Kidney (tissue), 14 donors: Measurements from ENCODE around the gene ZSWIM4. TPM values are rescaled to one million over a fixed set of nuclear protein-coding genes. Genes with fewer than 3 reads are reported as not detected.

Experiments used
- DNase-seq, 5 donors: peaks; one replicate each; pipeline ENCODE4 v3.0.0-alpha.2; 2013 to 2020
- FAIRE-seq: peaks from 2 replicates; lab custom pipeline; 2012; peaks lifted over from hg19 to GRCh38; lab: Jason Lieb, UNC
- H3K27ac ChIP-seq, 2 donors: one replicate each; pipeline ENCODE4 v1.7.0; 2013; ENCODE audit warnings: low read depth in 2 of 2, low read length in 2 of 2, inconsistent platforms in 1 of 2
- H3K27me3 ChIP-seq: one replicate; pipeline ENCODE4 v1.7.1; 2013; ENCODE audit warnings: low read length, inconsistent platforms; ENCODE audit not compliant: control insufficient read depth, insufficient read depth
- H3K36me3 ChIP-seq, 3 donors: one replicate each; pipeline versions ENCODE4 v1.7.0 to v1.7.1; 2013; ENCODE audit warnings: low read length in 3 of 3, control low read depth in 1 of 3, inconsistent platforms in 1 of 3; ENCODE audit not compliant: insufficient read depth in 3 of 3, control insufficient read depth in 2 of 3
- H3K4me1 ChIP-seq, 3 donors: one replicate each; pipeline versions ENCODE4 v1.7.0 to v1.7.1; 2013; ENCODE audit warnings: low read length in 3 of 3, inconsistent platforms in 1 of 3, low read depth in 1 of 3; ENCODE audit not compliant: control insufficient read depth in 2 of 3, insufficient read depth in 2 of 3
- H3K4me3 ChIP-seq, 3 donors: one replicate each; pipeline versions ENCODE4 v1.7.0 to v1.8.1; 2013; ENCODE audit warnings: low read length in 3 of 3, control low read depth in 1 of 3, inconsistent platforms in 1 of 3
- H3K9ac ChIP-seq, 3 donors: one replicate each; pipeline versions ENCODE4 v1.7.0 to v1.7.1; 2013; ENCODE audit warnings: low read length in 3 of 3, control low read depth in 1 of 3, inconsistent platforms in 1 of 3
- H3K9me3 ChIP-seq, 3 donors: one replicate each; pipeline versions ENCODE4 v1.7.0 to v1.7.1; 2013; ENCODE audit warnings: low read length in 3 of 3, control low read depth in 1 of 3, inconsistent platforms in 1 of 3; ENCODE audit not compliant: control insufficient read depth in 2 of 3, insufficient read depth in 1 of 3
- CTCF ChIP-seq: IDR thresholded peaks from 3 replicates; pipeline ENCODE4 v1.5.1; 2012; ENCODE audit warnings: mild to moderate bottlenecking, moderate library complexity, borderline replicate concordance; ENCODE audit not compliant: insufficient read depth; ENCODE audit errors: extremely low read depth
- intact Hi-C: fragments of 100-400 bp; cut with DNase I; formaldehyde crosslinking; loops from one replicate; pipeline ENCODE4 v1.11.1; 2022
- polyA plus RNA-seq: library from polyadenylated mRNA; stranded (reverse); fragments of 350-450 nt; fragmentation: Illumina TruSeq; extraction: RNeasy Lipid Tissue Mini Kit (QIAGEN cat#74804); gene quantifications from one replicate; pipeline ENCODE4 v1.2.3, GENCODE V29; 2014; ENCODE audit warnings: low read depth, low replicate concordance; ENCODE audit not compliant: insufficient read depth
- total RNA-seq: library from RNA; stranded (reverse); fragmentation: NEBNext Ultra II Directional; extraction: Animal tissue kit (Norgen Biotek cat#: 25700); gene quantifications from one replicate; pipeline ENCODE4 v1.2.1, GENCODE V29; 2021
- donor health status: control.
- donor health status: control.
- donor health status: control.
- donor health status: control.
- donor health status: control.
- donor health status: DM: yes; HTN: yes; CAD: no.
- donor health status: Normal renal cell carcinoma (clear cell type).

The ZSWIM4 gene
- total and polyA plus RNA-seq, 2 donors from 2014 or later = 1.4 to 13.7 TPM

GRCh38 chr19:13840305-13841085, 45.3 kb downstream of the ZSWIM4 start:
- Histone ChIP-seq H3K36me3 (peaks cover 0 to 3% (median 2%) of the 10 kb centered on the region in 3 donors), H3K4me1 (peaks cover 0 to 40% (median 5%) of the 10 kb centered on the region in 3 donors), H3K4me3 (peak overlapping the region; percentile 1 to 80 (median 75))

GRCh38 chr19:13841086-13841961, 46.1 kb downstream of the ZSWIM4 start:
- Histone ChIP-seq H3K9ac (peak overlapping the region in 2 of 3 donors; percentile 69 to 96), H3K4me1 (peaks cover 0 to 37% (median 6%) of the 10 kb centered on the region in 3 donors), H3K36me3 (no peaks in the 10 kb centered on the region), H3K27ac (peak overlapping the region; percentile 94 to 97), H3K4me3 (peak overlapping the region; percentile 44 to 80 (median 75)), H3K27me3 (no peaks in the 10 kb centered on the region), H3K9me3 (no peaks in the 10 kb centered on the region)
- no peak for TF ChIP-seq CTCF
- intact Hi-C loops = no loop called here
- DNase-seq = peak in 2 of 5 donors; percentile 72 to 93
- FAIRE-seq = no peak

More at GRCh38 chr19:13840305-13841085, 45.3 kb downstream of the ZSWIM4 start:
- Histone ChIP-seq H3K9me3 (no peaks in the 10 kb centered on the region), H3K9ac (peak overlapping the region; percentile 11 to 96 (median 52)), H3K27ac (peak overlapping the region; percentile 94 to 97), H3K27me3 (no peaks in the 10 kb centered on the region)
- TF ChIP-seq CTCF = no peak
- intact Hi-C loops = no loop called here
- FAIRE-seq (no peak), DNase-seq (peak in 2 of 5 donors; percentile 73 to 94)

- no peaks in the 10 kb centered on the region for H3K27me3 ChIP-seq
- H3K9ac ChIP-seq = peak overlapping the region in 2 of 3 donors; percentile 69 to 96
- peaks cover 0 to 37% (median 9%) of the 10 kb centered on the region in 3 donors for H3K4me1 ChIP-seq
- H3K9me3 ChIP-seq = no peaks in the 10 kb centered on the region
- FAIRE-seq (no peak), DNase-seq (no peak)
- H3K4me3 ChIP-seq = peak overlapping the region; percentile 44 to 80 (median 75)
- intact Hi-C loops = no loop called here
- H3K27ac ChIP-seq = peak overlapping the region; percentile 94 to 97
- no peak for TF ChIP-seq CTCF
- no peaks in the 10 kb centered on the region for H3K36me3 ChIP-seq
Measured at GRCh38 chr19:13841962-13842290, 46.7 kb downstream of the ZSWIM4 start.
